ENCODE data around the gene SEMA6D.

- TF ChIP-seq CTCF (conservative IDR thresholded peaks at IDR 0.05), result no peak
- no peak for TF ChIP-seq ZFX (IDR thresholded peaks at IDR 0.05)
These were observed 41.6 kb upstream of the SEMA6D start for GRCh38 chr15:47675735-47676134.

Data from C4-2B (cell line).